Fibroblast of the aortic adventitia (primary cell): Measurements from ENCODE around the gene LST1. TPM values are rescaled to one million over a fixed set of nuclear protein-coding genes. Genes with fewer than 3 reads are reported as not detected.
"Not testable (repeated sequence)": the region's sequence is repeated elsewhere in the genome, so short reads cannot be mapped to it uniquely, and the experiment has no call there.

Experiments
- DNase-seq: peaks from one replicate; pipeline ENCODE4 v3.0.0-alpha.2; 2010; ENCODE audit warnings: low read depth
- H3K4me3 ChIP-seq: 2 replicates; pipeline ENCODE4 v1.5.1; 2011; ENCODE audit warnings: low read depth, mild to moderate bottlenecking, control low read depth, low read length, moderate library complexity
- total RNA-seq: library from RNA; depleted of rRNA; stranded (reverse); fragments of >200 nt; gene quantifications from 2 replicates; pipeline ENCODE4 v1.2.3, GENCODE V29; 2012; ENCODE audit warnings: low replicate concordance
- TF ChIP-seq, protein P1 (sequence below): IDR thresholded peaks from 2 replicates; pipeline ENCODE4 v1.5.1; 2011; ENCODE audit warnings: mild to moderate bottlenecking, low read length, control low read depth, inconsistent platforms; ENCODE audit not compliant: insufficient read depth

The LST1 gene
- total RNA-seq, 1 donor = not detected

DNA sequence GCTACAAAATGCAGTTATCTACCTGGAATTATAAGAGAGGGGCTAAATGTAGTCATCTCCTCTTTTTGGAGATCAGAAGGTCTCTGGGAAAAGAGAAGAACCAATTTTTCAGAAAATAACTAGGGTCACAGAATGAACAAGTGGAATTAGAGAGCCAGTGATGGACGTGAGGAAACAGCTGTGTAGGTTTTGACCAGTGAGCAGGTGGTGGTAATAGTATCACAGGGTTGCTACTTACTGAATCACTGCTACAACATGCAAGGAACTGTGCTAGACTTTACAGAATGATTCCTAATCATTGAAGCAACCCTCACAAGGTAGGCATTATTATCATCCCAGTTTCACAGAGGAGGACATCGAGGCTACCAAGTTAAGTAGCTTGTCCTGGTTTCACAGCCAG lies 41.4 kb upstream of the LST1 start:
- no peak for DNase-seq
- no peak overlapping the region for H3K4me3 ChIP-seq
- TF ChIP-seq, protein P1, sequence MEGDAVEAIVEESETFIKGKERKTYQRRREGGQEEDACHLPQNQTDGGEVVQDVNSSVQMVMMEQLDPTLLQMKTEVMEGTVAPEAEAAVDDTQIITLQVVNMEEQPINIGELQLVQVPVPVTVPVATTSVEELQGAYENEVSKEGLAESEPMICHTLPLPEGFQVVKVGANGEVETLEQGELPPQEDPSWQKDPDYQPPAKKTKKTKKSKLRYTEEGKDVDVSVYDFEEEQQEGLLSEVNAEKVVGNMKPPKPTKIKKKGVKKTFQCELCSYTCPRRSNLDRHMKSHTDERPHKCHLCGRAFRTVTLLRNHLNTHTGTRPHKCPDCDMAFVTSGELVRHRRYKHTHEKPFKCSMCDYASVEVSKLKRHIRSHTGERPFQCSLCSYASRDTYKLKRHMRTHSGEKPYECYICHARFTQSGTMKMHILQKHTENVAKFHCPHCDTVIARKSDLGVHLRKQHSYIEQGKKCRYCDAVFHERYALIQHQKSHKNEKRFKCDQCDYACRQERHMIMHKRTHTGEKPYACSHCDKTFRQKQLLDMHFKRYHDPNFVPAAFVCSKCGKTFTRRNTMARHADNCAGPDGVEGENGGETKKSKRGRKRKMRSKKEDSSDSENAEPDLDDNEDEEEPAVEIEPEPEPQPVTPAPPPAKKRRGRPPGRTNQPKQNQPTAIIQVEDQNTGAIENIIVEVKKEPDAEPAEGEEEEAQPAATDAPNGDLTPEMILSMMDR = no peak

DNA sequence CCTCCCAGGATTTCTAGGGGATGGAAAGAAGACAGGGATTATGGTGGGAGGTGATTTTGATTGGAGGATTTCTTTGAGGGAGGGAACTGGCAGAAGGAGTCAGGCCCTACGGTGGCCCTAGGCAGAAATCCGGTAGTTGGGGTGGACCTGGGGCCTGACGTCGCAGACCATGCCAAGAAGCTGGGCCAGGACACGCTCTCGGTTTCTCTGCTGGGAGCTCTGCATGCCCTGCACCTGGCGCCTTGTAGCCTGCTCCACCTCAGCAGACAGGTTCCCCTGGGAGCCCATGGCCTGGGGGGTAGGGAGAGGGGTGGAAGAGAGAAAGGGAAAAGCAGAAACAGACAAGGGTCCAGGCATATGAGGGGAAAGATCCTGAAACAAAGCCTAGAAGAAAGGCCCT lies 40.8 kb upstream of the LST1 start:
- TF ChIP-seq, protein P1 = no peak
- no peak for DNase-seq
- no peak overlapping the region for H3K4me3 ChIP-seq

DNA sequence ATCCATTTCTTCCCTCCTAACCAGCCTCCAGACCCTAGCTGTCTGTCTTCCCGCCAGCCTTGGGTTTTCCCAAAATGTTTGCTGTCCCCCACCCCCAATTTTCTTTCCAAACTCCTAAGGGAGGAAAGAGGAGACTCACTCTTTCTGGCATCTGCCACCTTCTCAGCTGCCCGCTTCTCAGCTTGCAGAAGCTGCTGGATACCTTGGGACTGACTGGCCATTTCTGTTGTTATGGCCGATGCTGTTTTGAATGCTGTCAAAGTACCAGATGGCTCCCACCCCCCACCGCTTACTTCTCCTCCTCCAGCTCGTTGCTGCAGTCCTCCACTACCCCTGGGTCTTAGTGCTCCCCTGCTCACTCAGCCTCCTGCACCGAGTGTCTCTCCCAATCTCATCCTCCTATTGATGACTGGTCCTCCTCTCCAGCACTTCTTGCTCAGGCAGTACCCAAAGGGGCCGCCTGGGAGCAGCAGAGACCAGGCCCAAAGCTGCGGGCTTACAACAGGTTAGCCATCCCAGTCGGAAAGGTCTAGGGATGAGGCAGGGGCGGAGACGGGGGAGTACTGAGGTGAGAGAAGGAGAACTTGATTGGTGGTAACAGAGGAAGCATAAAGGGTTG lies 39.6 kb upstream of the LST1 start, which contains the start of gene ATP6V1G2:
ATP6V1G2 (minus strand) TSS at position 270 of the 619 bp plus-strand sequence; CDS start at position 221, 49 bp downstream.
- TF ChIP-seq, protein P1 = peak; percentile 99
- DNase-seq = peak; percentile 93
- peak within 1 kb of the TSS; percentile 71 for H3K4me3 ChIP-seq

DNA sequence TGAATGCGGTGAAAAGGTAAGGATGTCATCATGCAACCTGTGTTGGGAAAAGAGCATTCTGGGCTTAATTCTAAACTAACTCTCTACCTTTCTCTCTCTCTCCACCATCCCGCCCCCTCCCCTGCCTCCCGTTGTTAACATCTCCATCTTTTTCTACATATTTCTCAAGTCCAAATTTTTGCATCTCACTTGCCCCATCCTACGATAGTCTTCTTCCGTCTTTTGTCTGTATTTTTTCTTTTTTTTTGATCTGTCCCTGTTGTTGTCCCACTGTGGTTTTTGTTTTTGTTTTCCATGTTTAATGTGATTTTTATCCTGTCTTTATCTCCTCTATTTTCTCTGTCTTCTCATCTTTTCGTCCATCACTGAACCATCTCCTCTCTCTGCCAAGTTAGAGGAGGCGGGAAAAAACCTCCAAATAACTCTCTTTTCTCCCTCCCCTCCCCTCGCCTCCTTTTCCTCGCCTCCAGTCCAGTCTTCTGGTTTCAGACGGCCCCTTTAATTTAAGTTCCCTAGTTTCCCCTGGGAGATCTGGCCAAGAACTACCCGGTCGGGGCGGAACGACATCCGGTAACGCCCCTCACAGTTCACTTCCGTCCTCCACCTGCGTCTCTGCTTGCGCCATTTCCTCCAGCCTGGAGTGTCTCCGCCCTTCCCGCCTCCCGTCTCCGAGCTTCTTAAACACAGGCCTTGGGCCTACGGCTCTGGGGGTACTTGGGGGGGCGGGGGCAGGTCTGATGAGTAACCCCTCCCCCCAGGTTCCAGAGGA lies 38.9 kb upstream of the LST1 start, which contains the start of gene NFKBIL1:
NFKBIL1 (plus strand) TSS at position 651 of the 769 bp plus-strand sequence; CDS start at position 738, 87 bp downstream.
- peak within 1 kb of the TSS; percentile 71 for H3K4me3 ChIP-seq
- TF ChIP-seq, protein P1 = no peak
- DNase-seq = peak; percentile 99

DNA sequence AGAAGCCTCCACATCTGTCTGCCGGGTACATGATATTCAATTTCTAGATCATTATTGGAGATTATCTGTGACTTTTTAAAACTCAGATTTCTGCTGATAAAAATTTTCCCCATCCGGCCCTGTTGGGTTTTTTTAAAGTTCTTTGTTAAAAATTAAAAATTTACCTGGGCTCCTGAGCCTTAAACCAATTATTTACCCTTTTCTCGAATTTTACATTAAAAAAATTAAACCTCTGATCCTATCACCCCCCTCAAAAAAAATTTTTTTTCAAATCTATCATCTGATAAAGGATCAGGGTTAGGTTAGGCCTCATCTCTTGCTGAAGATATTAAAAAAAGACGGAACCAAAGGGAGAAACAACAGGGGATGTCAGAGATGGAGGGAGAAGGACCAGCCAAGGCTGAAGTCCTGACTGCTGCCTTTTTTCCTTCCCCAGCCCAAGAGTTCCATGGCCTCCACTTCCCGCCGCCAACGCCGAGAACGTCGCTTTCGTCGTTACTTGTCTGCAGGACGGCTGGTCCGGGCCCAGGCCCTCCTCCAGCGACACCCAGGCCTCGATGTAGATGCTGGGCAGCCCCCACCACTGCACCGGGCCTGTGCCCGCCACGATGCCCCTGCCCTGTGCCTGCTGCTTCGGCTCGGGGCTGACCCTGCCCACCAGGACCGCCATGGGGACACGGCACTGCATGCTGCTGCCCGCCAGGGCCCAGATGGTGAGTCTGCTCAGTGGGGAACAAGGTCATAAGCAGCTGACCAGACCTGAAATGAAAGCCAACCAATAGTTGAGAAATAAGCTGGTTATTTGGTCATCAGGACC lies 38.1 kb upstream of the LST1 start:
- H3K4me3 ChIP-seq = peak overlapping the region; percentile 71
- peak; percentile 25 for DNase-seq
- TF ChIP-seq, protein P1 = no peak

DNA sequence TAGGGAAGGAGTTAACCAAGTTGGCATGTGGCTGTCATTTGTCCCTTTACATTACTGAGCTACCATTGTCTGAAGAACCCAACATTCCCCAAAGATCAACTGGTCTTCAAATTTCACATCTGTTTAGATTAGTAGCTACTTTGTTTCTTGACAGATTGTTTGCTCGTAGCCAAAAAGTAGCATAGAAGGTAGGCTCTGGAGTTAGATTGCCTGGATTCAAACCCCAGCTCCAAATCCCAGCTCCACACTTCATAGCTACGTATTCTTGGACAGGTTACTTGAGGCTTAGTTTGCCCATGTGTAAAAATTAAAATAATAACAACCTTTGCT lies 37.6 kb upstream of the LST1 start:
- TF ChIP-seq, protein P1 = no peak
- peak overlapping the region; percentile 71 for H3K4me3 ChIP-seq
- no peak for DNase-seq

DNA sequence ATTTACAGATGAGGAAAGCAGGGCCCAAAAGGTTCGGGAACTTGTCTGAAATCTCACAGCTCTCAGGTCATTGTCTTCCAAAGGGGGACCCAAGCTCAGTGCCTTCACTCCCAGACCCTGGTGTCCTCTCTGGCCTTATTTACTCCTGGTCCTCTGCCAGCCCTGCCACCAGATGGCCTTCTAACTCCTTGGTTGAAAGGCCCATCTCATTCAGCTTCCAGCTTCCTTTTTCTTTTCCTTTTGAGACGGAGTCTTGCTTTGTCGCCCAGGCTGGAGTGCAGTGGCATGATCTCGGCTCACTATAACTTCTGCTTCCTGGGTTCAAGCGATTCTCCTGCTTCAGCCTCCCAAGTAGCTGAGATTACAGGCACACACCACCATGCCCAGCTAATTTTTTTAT lies 34.7 kb upstream of the LST1 start:
- peak; percentile 32 for DNase-seq
- not testable (repeated sequence) for H3K4me3 ChIP-seq
